CD14-positive monocyte (primary cell): Measurements from ENCODE around the gene UBE2N. TPM values are rescaled to one million over a fixed set of nuclear protein-coding genes. Genes with fewer than 3 reads are reported as not detected.

ENCODE experiments used
- DNase-seq, 3 donors: peaks; one replicate each; pipeline ENCODE4 v3.0.0-alpha.2; 2011 to 2022
- H2AFZ ChIP-seq: 2 replicates; pipeline ENCODE4 v1.6.0; 2012; ENCODE audit warnings: mild to moderate bottlenecking, low read depth, low read length, inconsistent platforms; ENCODE audit not compliant: insufficient read depth, poor library complexity, severe bottlenecking
- H3K27ac ChIP-seq, 2 donors: 1 replicate in 1 of 2; 2 replicates in 1 of 2; pipeline ENCODE4 v1.5.1; 2012 to 2013; ENCODE audit warnings: low read length in 2 of 2, control low read depth in 1 of 2, inconsistent platforms in 1 of 2, low read depth in 1 of 2, mild to moderate bottlenecking in 1 of 2
- H3K27me3 ChIP-seq, 2 donors: one replicate each; pipeline versions ENCODE4 v1.6.0 to v1.6.1; 2011 to 2013; ENCODE audit warnings: low read length in 2 of 2; ENCODE audit not compliant: control insufficient read depth in 2 of 2, insufficient read depth in 2 of 2
- H3K36me3 ChIP-seq, 2 donors: replicated peaks in 1 of 2; 1 replicate in 1 of 2; 2 replicates in 1 of 2; pipeline versions ENCODE4 v1.5.1 to v1.6.1; 2012 to 2013; ENCODE audit warnings: low read length in 2 of 2, control low read depth in 1 of 2, inconsistent platforms in 1 of 2, mild to moderate bottlenecking in 1 of 2; ENCODE audit not compliant: insufficient read depth in 2 of 2, control insufficient read depth in 1 of 2
- H3K4me1 ChIP-seq, 2 donors: 1 replicate in 1 of 2; 2 replicates in 1 of 2; pipeline versions ENCODE4 v1.5.1 to v1.6.1; 2012 to 2013; ENCODE audit warnings: low read length in 2 of 2, control low read depth in 1 of 2, inconsistent platforms in 1 of 2, mild to moderate bottlenecking in 1 of 2, moderate library complexity in 1 of 2; ENCODE audit not compliant: insufficient read depth in 2 of 2, control insufficient read depth in 1 of 2
- H3K4me2 ChIP-seq: replicated peaks from 2 replicates; pipeline ENCODE3; 2012; ENCODE audit warnings: low read length, moderate library complexity, mild to moderate bottlenecking; ENCODE audit not compliant: poor library complexity, severe bottlenecking; ENCODE audit errors: extremely low read depth
- H3K4me3 ChIP-seq, 3 experiments: fragments of 200-600 bp in 1 of 3; sonication (generic) in 1 of 3; replicated peaks in 1 of 3; 1 replicate in 2 of 3; 2 replicates in 1 of 3; pipeline ENCODE4 v1.5.1; 2011 to 2013; ENCODE audit warnings: low read length in 3 of 3, mild to moderate bottlenecking in 3 of 3, control low read depth in 2 of 3, low read depth in 2 of 3, inconsistent platforms in 1 of 3, moderate library complexity in 1 of 3
- H3K79me2 ChIP-seq: 2 replicates; pipeline ENCODE4 v1.6.0; 2012; ENCODE audit warnings: mild to moderate bottlenecking, control low read depth, inconsistent platforms, low read length, moderate library complexity; ENCODE audit not compliant: insufficient read depth
- H3K9ac ChIP-seq: 2 replicates; pipeline ENCODE4 v1.6.0; 2017; ENCODE audit warnings: low read length, mild to moderate bottlenecking; ENCODE audit not compliant: insufficient read depth, poor library complexity, severe bottlenecking
- H3K9me3 ChIP-seq, 2 donors: replicated peaks in 1 of 2; 1 replicate in 1 of 2; 2 replicates in 1 of 2; pipeline versions ENCODE4 v1.5.1 to v1.6.1; 2012 to 2013; ENCODE audit warnings: low read length in 2 of 2, control low read depth in 1 of 2; ENCODE audit not compliant: control insufficient read depth in 1 of 2, insufficient read depth in 1 of 2
- H4K20me1 ChIP-seq: 2 replicates; pipeline ENCODE4 v1.6.0; 2012; ENCODE audit warnings: mild to moderate bottlenecking, low read length, control low read depth, moderate library complexity; ENCODE audit not compliant: insufficient read depth
- H3K27ac Mint-ChIP-seq, 7 donors: one replicate each; pipeline ENCODE4 v1.8.0; 2020; ENCODE audit warnings: mild to moderate bottlenecking in 7 of 7, mixed read lengths in 7 of 7, moderate library complexity in 6 of 7, inconsistent platforms in 2 of 7
- H3K27me3 Mint-ChIP-seq, 3 donors: one replicate each; pipeline ENCODE4 v1.8.0; 2021 to 2022; ENCODE audit warnings: low read depth in 3 of 3, mild to moderate bottlenecking in 3 of 3, mixed read lengths in 3 of 3, moderate library complexity in 3 of 3, inconsistent platforms in 1 of 3
- H3K36me3 Mint-ChIP-seq, 2 donors: one replicate each; pipeline ENCODE4 v1.8.0; 2020; ENCODE audit warnings: mixed read lengths in 2 of 2, inconsistent platforms in 1 of 2, mild to moderate bottlenecking in 1 of 2
- H3K4me1 Mint-ChIP-seq: one replicate; pipeline ENCODE4 v1.8.0; 2020; ENCODE audit warnings: mild to moderate bottlenecking, mixed read lengths
- H3K4me3 Mint-ChIP-seq, 2 donors: one replicate each; pipeline ENCODE4 v1.8.0; 2020; ENCODE audit warnings: mild to moderate bottlenecking in 2 of 2, mixed read lengths in 2 of 2, moderate library complexity in 1 of 2
- H3K9me3 Mint-ChIP-seq, 7 donors: one replicate each; pipeline ENCODE4 v1.8.0; 2020 to 2022; ENCODE audit warnings: mixed read lengths in 7 of 7, mild to moderate bottlenecking in 6 of 7, moderate library complexity in 6 of 7, inconsistent platforms in 2 of 7
- WGBS: methylation state at CpG from one replicate; pipeline ENCODE4 v1.1.5; 2013; ENCODE audit warnings: missing lambda C conversion rate; ENCODE audit not compliant: insufficient coverage; 5-methylcytosine and 5-hydroxymethylcytosine counted together
- intact Hi-C, 2 donors: fragments of 100-400 bp; cut with micrococcal nuclease; formaldehyde crosslinking; loops; one replicate each; pipeline versions ENCODE4 v1.15.0 to v1.15.1; 2023
- polyA plus RNA-seq, 3 donors: library from polyadenylated mRNA; depleted of rRNA in 1 of 3; unstranded in 2 of 3; stranded (reverse) in 1 of 3; fragments of 300-500 nt in 2 of 3; fragments of >200 nt in 1 of 3; fragmentation: Illumina TruSeq in 2 of 3; gene quantifications; 1 replicate in 2 of 3; 2 replicates in 1 of 3; pipeline ENCODE4 v1.2.3, GENCODE V29; 2012 to 2021
- TF ChIP-seq, protein P1 (sequence below): fragments of 200-600 bp; IDR thresholded peaks from one replicate; pipeline ENCODE4 v1.8.0; 2022; ENCODE audit warnings: antibody characterized with exemption, mild to moderate bottlenecking

The UBE2N gene
- polyA plus RNA-seq, 3 donors = 31.2 to 119 (median 108) TPM

- H4K20me1 ChIP-seq = peaks cover 93% of the 10 kb centered on the region
- H3K4me1 Mint-ChIP-seq = peaks cover 68% of the 10 kb centered on the region
- H3K4me3 ChIP-seq = no peak overlapping the region
- H3K27me3 ChIP-seq = no peaks in the 10 kb centered on the region
- no peak for DNase-seq
- H3K9me3 Mint-ChIP-seq = no peaks in the 10 kb centered on the region
- peaks cover 33 to 43% of the 10 kb centered on the region in 2 donors for H3K4me1 ChIP-seq
- peaks cover 3 to 4% of the 10 kb centered on the region in 2 donors for H3K36me3 Mint-ChIP-seq
- H3K9me3 ChIP-seq = no peaks in the 10 kb centered on the region
- H3K9ac ChIP-seq = no peak overlapping the region
- H3K27ac Mint-ChIP-seq = peak overlapping the region in 1 of 7 donors; percentile 2
- TF ChIP-seq, protein P1, sequence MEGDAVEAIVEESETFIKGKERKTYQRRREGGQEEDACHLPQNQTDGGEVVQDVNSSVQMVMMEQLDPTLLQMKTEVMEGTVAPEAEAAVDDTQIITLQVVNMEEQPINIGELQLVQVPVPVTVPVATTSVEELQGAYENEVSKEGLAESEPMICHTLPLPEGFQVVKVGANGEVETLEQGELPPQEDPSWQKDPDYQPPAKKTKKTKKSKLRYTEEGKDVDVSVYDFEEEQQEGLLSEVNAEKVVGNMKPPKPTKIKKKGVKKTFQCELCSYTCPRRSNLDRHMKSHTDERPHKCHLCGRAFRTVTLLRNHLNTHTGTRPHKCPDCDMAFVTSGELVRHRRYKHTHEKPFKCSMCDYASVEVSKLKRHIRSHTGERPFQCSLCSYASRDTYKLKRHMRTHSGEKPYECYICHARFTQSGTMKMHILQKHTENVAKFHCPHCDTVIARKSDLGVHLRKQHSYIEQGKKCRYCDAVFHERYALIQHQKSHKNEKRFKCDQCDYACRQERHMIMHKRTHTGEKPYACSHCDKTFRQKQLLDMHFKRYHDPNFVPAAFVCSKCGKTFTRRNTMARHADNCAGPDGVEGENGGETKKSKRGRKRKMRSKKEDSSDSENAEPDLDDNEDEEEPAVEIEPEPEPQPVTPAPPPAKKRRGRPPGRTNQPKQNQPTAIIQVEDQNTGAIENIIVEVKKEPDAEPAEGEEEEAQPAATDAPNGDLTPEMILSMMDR = no peak
- intact Hi-C loops = no loop called here
- no peak overlapping the region for H3K4me3 Mint-ChIP-seq
- no CpG with 5 or more reads among the region's 4 CpGs for WGBS
- H3K36me3 ChIP-seq = no peaks in the 10 kb centered on the region
- H3K4me2 ChIP-seq = no peak overlapping the region
- no peaks in the 10 kb centered on the region for H3K27me3 Mint-ChIP-seq
- H2AFZ ChIP-seq = no peak overlapping the region
- H3K27ac ChIP-seq = no peak overlapping the region
- peaks cover 100% of the 10 kb centered on the region for H3K79me2 ChIP-seq
These were observed 11.5 kb downstream of the UBE2N start for GRCh38 chr12:93430280-93430679.

GRCh38 chr12:93429852-93430251 is 11.9 kb downstream of the UBE2N start:
- intact Hi-C loops = no loop called here
- H3K27me3 ChIP-seq = no peaks in the 10 kb centered on the region
- H2AFZ ChIP-seq = no peak overlapping the region
- DNase-seq = no peak
- H3K4me1 ChIP-seq = peaks cover 30 to 41% of the 10 kb centered on the region in 2 donors
- Mint-ChIP-seq H3K4me1 (peaks cover 68% of the 10 kb centered on the region), H3K36me3 (peaks cover 3 to 4% of the 10 kb centered on the region in 2 donors), H3K27ac (peak overlapping the region in 2 of 7 donors; percentile 12 to 35), H3K4me3 (no peak overlapping the region), H3K9me3 (no peaks in the 10 kb centered on the region), H3K27me3 (no peaks in the 10 kb centered on the region)
- WGBS = 100% methylated on average over 1 of the region's 1 CpG
- H3K9ac ChIP-seq = no peak overlapping the region
- H3K4me2 ChIP-seq = no peak overlapping the region
- no peaks in the 10 kb centered on the region for H3K36me3 ChIP-seq
- no peaks in the 10 kb centered on the region for H3K9me3 ChIP-seq
- H3K4me3 ChIP-seq = no peak overlapping the region
- TF ChIP-seq, protein P1 = no peak
- H4K20me1 ChIP-seq = peaks cover 93% of the 10 kb centered on the region
- no peak overlapping the region for H3K27ac ChIP-seq
- peaks cover 100% of the 10 kb centered on the region for H3K79me2 ChIP-seq
